Mucosa of descending colon (tissue), 3 donors: Measurements from ENCODE around the gene IL12A. TPM values are rescaled to one million over a fixed set of nuclear protein-coding genes. Genes with fewer than 3 reads are reported as not detected.

Experiments used
- ATAC-seq: fragments of 200-7000 bp; cut with Tn5 transposase; one replicate; pipeline ENCODE4 v1.9.1; 2020; ENCODE audit warnings: mild to moderate bottlenecking, moderate library complexity
- DNase-seq, 3 donors: peaks; one replicate each; pipeline ENCODE4 v3.0.0-alpha.2; 2020
- H3K36me3 ChIP-seq: fragments of 200-600 bp; one replicate; pipeline ENCODE4 v1.8.0; 2021; ENCODE audit warnings: low read depth, mild to moderate bottlenecking
- H3K4me1 ChIP-seq: fragments of 200-600 bp; one replicate; pipeline ENCODE4 v1.8.0; 2021; ENCODE audit warnings: low read depth, mild to moderate bottlenecking
- H3K4me3 ChIP-seq: fragments of 200-600 bp; one replicate; pipeline ENCODE4 v1.8.0; 2021; ENCODE audit warnings: mild to moderate bottlenecking
- H3K9me3 ChIP-seq: fragments of 200-600 bp; one replicate; pipeline ENCODE4 v1.8.0; 2021; ENCODE audit warnings: mild to moderate bottlenecking
- intact Hi-C, 2 donors: fragments of 100-400 bp; cut with DNase I in 1 of 2; cut with micrococcal nuclease in 1 of 2; formaldehyde crosslinking; loops; one replicate each; pipeline versions ENCODE4 v1.11.0 to v1.11.1; 2022; cut with DNase I, micrococcal nuclease
- total RNA-seq, 3 donors: library from RNA; stranded (reverse); fragmentation: NEBNext Ultra II Directional in 2 of 3; extraction: Animal tissue kit (Norgen Biotek cat#: 25700) in 2 of 3; gene quantifications; one replicate each; pipeline versions ENCODE4 v1.2.1 to v1.2.4, GENCODE V29; 2021 to 2023
- TF ChIP-seq, protein P1 (sequence below): fragments of 200-600 bp; IDR thresholded peaks from one replicate; pipeline ENCODE4 v1.8.0; 2022; ENCODE audit warnings: antibody characterized with exemption, mild to moderate bottlenecking
- donor health status: DM: no; HTN: no; CAD: no; lungs with moderate emphysema.
- donor health status: DM: no; HTN: no; CAD: no.
- donor health status: DM: no; HTN: yes; CAD: no.

Gene IL12A
- total RNA-seq, 3 donors from 2014 or later: 0.23 to 2.3 (median 0.27) TPM

DNA sequence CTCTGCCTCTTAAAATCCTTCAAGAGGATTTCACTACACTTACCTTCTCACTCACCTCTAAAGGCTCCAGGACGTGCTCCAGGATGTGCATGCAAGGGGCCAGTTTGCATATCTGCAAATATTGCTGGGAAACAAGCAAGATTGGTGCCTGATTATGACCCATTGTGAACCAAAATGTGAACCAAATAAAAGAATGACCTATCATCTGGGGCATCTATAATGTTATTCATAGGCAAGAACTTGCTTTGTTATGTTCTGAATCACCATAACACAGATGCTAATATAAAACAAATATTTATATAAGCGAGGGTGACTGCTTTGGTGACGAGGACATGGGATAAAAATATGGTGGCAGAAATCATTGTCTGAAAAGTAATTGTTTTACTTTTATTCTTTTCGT lies 5.5 kb downstream of the IL12A start:
- ATAC-seq (no peak), DNase-seq (no peak)
- Histone ChIP-seq H3K36me3 (no peaks in the 10 kb centered on the region), H3K4me1 (no peaks in the 10 kb centered on the region), H3K4me3 (no peak overlapping the region), H3K9me3 (no peaks in the 10 kb centered on the region)
- intact Hi-C loops: no loop called here
- TF ChIP-seq, protein P1, sequence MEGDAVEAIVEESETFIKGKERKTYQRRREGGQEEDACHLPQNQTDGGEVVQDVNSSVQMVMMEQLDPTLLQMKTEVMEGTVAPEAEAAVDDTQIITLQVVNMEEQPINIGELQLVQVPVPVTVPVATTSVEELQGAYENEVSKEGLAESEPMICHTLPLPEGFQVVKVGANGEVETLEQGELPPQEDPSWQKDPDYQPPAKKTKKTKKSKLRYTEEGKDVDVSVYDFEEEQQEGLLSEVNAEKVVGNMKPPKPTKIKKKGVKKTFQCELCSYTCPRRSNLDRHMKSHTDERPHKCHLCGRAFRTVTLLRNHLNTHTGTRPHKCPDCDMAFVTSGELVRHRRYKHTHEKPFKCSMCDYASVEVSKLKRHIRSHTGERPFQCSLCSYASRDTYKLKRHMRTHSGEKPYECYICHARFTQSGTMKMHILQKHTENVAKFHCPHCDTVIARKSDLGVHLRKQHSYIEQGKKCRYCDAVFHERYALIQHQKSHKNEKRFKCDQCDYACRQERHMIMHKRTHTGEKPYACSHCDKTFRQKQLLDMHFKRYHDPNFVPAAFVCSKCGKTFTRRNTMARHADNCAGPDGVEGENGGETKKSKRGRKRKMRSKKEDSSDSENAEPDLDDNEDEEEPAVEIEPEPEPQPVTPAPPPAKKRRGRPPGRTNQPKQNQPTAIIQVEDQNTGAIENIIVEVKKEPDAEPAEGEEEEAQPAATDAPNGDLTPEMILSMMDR: no peak

DNA sequence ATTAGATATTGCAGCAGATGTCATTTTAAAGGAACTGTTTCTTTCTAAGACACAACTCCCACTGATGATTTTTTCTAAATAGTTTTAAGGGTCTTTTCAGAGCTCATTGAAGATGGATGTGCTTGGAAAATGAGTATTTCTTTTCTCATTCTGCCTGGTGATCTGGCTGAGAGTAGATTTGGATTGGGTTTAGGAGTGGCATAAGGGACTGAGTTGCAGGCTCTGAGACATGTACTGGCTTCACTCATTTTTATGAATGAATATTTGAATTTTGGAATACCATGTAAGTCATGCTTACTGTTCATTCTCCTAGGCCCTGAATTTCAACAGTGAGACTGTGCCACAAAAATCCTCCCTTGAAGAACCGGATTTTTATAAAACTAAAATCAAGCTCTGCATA lies 6.5 kb downstream of the IL12A start:
- Histone ChIP-seq H3K4me3 (no peak overlapping the region), H3K36me3 (no peaks in the 10 kb centered on the region), H3K9me3 (no peaks in the 10 kb centered on the region), H3K4me1 (no peaks in the 10 kb centered on the region)
- TF ChIP-seq, protein P1: no peak
- intact Hi-C loops: no loop called here
- no peak for DNase-seq
- ATAC-seq: no peak

DNA sequence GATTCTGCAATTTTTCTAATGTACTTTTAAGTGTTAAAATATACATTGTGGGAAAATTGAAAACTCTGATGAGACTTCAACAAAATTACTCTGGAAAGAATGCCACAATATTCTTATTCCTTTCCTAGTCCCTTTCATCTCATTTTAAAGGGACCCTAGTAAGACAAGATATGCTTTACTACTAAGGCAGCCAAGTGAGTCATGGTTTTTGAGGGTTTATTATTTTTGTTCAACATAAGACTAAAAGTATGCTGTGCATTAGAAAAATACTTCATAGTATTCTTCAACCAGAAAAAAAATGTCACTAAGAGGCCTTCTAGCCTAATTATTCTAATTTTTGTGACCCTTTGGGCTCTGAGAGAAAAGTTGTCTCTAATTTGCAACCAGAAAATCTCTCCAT lies 7.4 kb downstream of the IL12A start:
- Histone ChIP-seq H3K4me3 (no peak overlapping the region), H3K36me3 (no peaks in the 10 kb centered on the region), H3K9me3 (no peaks in the 10 kb centered on the region), H3K4me1 (no peaks in the 10 kb centered on the region)
- TF ChIP-seq, protein P1: no peak
- intact Hi-C loops: no loop called here
- ATAC-seq: no peak
- no peak for DNase-seq

DNA sequence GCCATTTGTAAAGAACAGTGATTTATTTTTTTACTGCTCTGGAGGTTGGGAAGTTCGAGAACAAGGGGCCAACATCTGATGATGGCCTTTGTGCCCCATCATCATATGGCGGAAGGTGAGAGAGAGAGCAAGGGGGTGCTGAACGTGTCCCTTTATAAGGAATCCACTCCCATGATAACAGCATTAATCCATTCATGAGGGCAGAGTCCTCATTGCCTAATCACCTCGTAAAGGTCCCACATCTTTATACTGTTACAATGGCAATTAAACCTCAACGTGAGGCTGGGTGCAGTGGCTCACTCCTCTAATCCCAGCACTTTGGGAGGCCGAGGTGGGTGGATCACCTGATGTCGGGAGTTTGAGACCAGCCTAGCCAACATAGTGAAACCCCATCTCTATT lies 8.3 kb downstream of the IL12A start:
- no peaks in the 10 kb centered on the region for H3K36me3 ChIP-seq
- peak; percentile 69 for ATAC-seq
- H3K4me3 ChIP-seq: no peak overlapping the region
- no peaks in the 10 kb centered on the region for H3K9me3 ChIP-seq
- TF ChIP-seq, protein P1: no peak
- intact Hi-C loops: no loop called here
- DNase-seq: no peak
- no peaks in the 10 kb centered on the region for H3K4me1 ChIP-seq

DNA sequence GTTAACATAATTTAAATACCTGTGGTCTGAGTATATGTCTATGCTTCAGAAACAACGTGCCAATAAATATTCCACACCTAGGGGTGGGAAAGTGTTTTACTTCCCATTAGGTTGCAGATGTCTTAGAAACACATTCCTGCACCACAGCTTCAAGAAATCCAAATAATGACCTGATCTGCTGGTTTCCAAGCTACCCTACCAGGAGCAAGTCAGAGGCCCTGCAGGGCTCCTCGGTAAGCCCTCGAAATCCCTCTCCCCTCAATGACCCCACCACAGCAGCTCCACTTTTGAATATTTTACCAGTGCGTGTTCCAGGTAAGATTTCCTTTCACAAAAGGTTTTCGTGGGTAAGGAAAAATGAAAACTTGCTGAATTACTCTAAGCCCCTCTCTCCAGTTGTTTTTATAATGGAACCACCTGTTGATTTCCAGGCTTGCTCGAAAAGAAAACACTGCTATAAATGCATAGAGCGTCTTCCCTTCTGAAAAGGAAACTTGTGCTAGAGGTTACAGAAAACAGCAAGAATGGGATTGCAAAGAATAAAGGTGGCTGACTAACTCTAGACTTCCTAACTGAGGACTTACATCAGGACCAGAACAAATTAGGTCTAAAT lies 12.6 kb downstream of the IL12A start:
- no peak for ATAC-seq
- no peaks in the 10 kb centered on the region for H3K4me1 ChIP-seq
- no peak overlapping the region for H3K4me3 ChIP-seq
- TF ChIP-seq, protein P1: no peak
- intact Hi-C loops: loop anchor here (5.0 to 10.0 kb wide), 2 partner anchors 114 to 176 kb away; no protein-coding TSS in a partner anchor
- no peaks in the 10 kb centered on the region for H3K36me3 ChIP-seq
- no peaks in the 10 kb centered on the region for H3K9me3 ChIP-seq
- no peak for DNase-seq
